Lower leg skin (tissue), 4 donors: ENCODE measurements around the gene C6orf89. TPM values are rescaled to one million over a fixed set of nuclear protein-coding genes. Genes with fewer than 3 reads are reported as not detected.
"Not testable (repeated sequence)": the region's sequence is repeated elsewhere in the genome, so short reads cannot be mapped to it uniquely, and the experiment has no call there.

Source experiments
- DNase-seq, 2 donors: peaks; one replicate each; pipeline ENCODE4 v3.0.0-alpha.2; 2019; ENCODE audit warnings: low spot score in 2 of 2
- H3K4me3 ChIP-seq: fragments of 200-600 bp; sonication (generic); 2 replicates; pipeline ENCODE4 v1.5.1; 2017; ENCODE audit warnings: mild to moderate bottlenecking, low read depth; ENCODE audit not compliant: poor library complexity, severe bottlenecking
- CTCF ChIP-seq, 3 donors: fragments of 450-650 bp; IDR thresholded peaks; one replicate each; pipeline ENCODE4 v1.5.1; 2016; ENCODE audit warnings: antibody characterized with exemption in 3 of 3, mild to moderate bottlenecking in 3 of 3, moderate library complexity in 2 of 3
- POLR2A ChIP-seq, 2 donors: fragments of 450-650 bp; IDR thresholded peaks; one replicate each; pipeline ENCODE4 v1.6.1; 2016 to 2017; ENCODE audit warnings: antibody characterized with exemption in 2 of 2, mild to moderate bottlenecking in 1 of 2, moderate library complexity in 1 of 2
- WGBS, 2 donors: methylation state at CpG; one replicate each; pipeline ENCODE4 v1.1.5; 2018; 5-methylcytosine and 5-hydroxymethylcytosine counted together
- intact Hi-C: fragments of 100-400 bp; cut with DNase I; formaldehyde crosslinking; loops from one replicate; pipeline ENCODE4 v1.15.0; 2023; ENCODE audit warnings: low total_unique reads
- total RNA-seq, 4 donors: library from RNA; depleted of rRNA; stranded (reverse); fragments of >200 nt; gene quantifications; one replicate each; pipeline ENCODE4 v1.1.0, GENCODE V29; 2016

C6orf89 gene
- total RNA-seq, 4 donors from 2014 or later: 27.5 to 47.4 (median 30.5) TPM

- H3K4me3 ChIP-seq: no peak overlapping the region
- intact Hi-C loops: no loop called here
- no peak for TF ChIP-seq POLR2A (IDR thresholded peaks at IDR 0.05)
- TF ChIP-seq CTCF (IDR thresholded peaks at IDR 0.05): no peak
- peak in 1 of 2 donors; percentile 48 for DNase-seq
- WGBS, 2 donors: 59 to 62% methylated on average over 5 of the region's 5 CpGs
These were observed 58.9 kb downstream of the C6orf89 start for GRCh38 chr6:36944650-36945049.

GRCh38 chr6:36945301-36945700, 59.5 kb downstream of the C6orf89 start:
- no peak for DNase-seq
- no peak for TF ChIP-seq CTCF (IDR thresholded peaks at IDR 0.05)
- no peak for TF ChIP-seq POLR2A (IDR thresholded peaks at IDR 0.05)
- WGBS, 2 donors: 84 to 89% methylated on average over 4 of the region's 4 CpGs

GRCh38 chr6:36946526-36946925, 60.8 kb downstream of the C6orf89 start:
- intact Hi-C loops: no loop called here
- WGBS, 2 donors: 91 to 93% methylated on average over 4 of the region's 4 CpGs
- TF ChIP-seq POLR2A (IDR thresholded peaks at IDR 0.05): no peak
- no peak for TF ChIP-seq CTCF (IDR thresholded peaks at IDR 0.05)
- DNase-seq: peak in 1 of 2 donors; percentile 54
- no peak overlapping the region for H3K4me3 ChIP-seq

More at GRCh38 chr6:36945301-36945700, 59.5 kb downstream of the C6orf89 start:
- no peak overlapping the region for H3K4me3 ChIP-seq
- intact Hi-C loops: no loop called here

GRCh38 chr6:36947570-36948351, 62.0 kb downstream of the C6orf89 start:
- WGBS, 2 donors: 71 to 78% methylated on average over 12 of the region's 12 CpGs
- peak in 1 of 2 donors; percentile 76 for DNase-seq
- TF ChIP-seq POLR2A (IDR thresholded peaks at IDR 0.05): no peak
- no peak for TF ChIP-seq CTCF (IDR thresholded peaks at IDR 0.05)
- H3K4me3 ChIP-seq: no peak overlapping the region
- intact Hi-C loops: no loop called here

- intact Hi-C loops, H3K4me3 ChIP-seq: not testable (repeated sequence)
- 84 to 88% methylated on average over 9 of the region's 9 CpGs for WGBS, 2 donors
- peak in 1 of 2 donors; percentile 53 for DNase-seq
These were observed 63.3 kb downstream of the C6orf89 start for GRCh38 chr6:36949076-36949475.

GRCh38 chr6:36949636-36950035, 63.9 kb downstream of the C6orf89 start:
- H3K4me3 ChIP-seq: no peak overlapping the region
- no peak for TF ChIP-seq CTCF (IDR thresholded peaks at IDR 0.05)
- no peak for TF ChIP-seq POLR2A (IDR thresholded peaks at IDR 0.05)
- no peak for DNase-seq
- 82 to 93% methylated on average over 3 of the region's 3 CpGs for WGBS, 2 donors
- intact Hi-C loops: no loop called here
